ENCODE measurements around the gene MT1B.
"Not testable (repeated sequence)": the region's sequence is repeated elsewhere in the genome, so short reads cannot be mapped to it uniquely, and the experiment has no call there.

MT1B gene

DNA sequence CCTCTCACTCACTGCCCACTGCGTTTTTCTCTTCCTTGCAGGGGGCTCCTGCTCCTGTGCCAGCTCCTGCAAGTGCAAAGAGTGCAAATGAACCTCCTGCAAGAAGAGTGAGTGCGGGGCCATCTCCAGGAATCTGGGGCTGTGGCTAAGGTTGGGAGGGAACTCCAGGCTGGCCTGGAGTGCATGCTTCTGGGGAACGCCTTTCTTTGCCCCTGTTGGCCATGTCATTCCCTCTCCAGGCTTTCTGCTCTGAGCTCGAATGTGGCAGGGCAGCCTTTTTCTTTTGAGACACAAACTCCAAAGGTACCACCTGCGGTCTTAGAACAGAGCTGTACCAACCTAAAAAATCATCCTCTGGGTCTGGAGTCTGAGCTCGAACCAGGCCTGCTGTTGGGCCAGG lies 33.5 kb upstream of the MT1B start:
- Histone ChIP-seq H3K79me2 (ENCODE audit: insufficient read depth, low read length) (no peaks in the 10 kb centered on the region), H3K4me1 (ENCODE audit: insufficient read depth, low read length) (no peaks in the 10 kb centered on the region), H4K20me1 (ENCODE audit: insufficient read depth, low read length) (no peaks in the 10 kb centered on the region), H3K4me3 (ENCODE audit: low read depth in 1 of 2, low read length in 2 of 2) (no peak overlapping the region), H3K27ac (ENCODE audit: low read length) (no peak overlapping the region), H3K27me3 (ENCODE audit: insufficient read depth, low read length, poor library complexity) (peaks cover 7% of the 10 kb centered on the region), H3K36me3 (ENCODE audit: insufficient read depth, low read length) (no peaks in the 10 kb centered on the region), H2AFZ (ENCODE audit: low read depth, low read length) (no peak overlapping the region), H3K9me3 (ENCODE audit: insufficient read depth, low read length, severe bottlenecking) (no peaks in the 10 kb centered on the region), H3K4me2 (ENCODE audit: insufficient read depth, low read length) (no peak overlapping the region), H3K9ac (ENCODE audit: low read depth, low read length) (no peak overlapping the region)
- DNase-seq (no peak), ATAC-seq (ENCODE audit: insufficient read depth, low read depth) (no peak)
- TF ChIP-seq EZH2 (IDR thresholded peaks at IDR 0.05; ENCODE audit: borderline replicate concordance, low read depth, low read length, severe bottlenecking) (no peak), CTCF (IDR thresholded peaks at IDR 0.05; ENCODE audit: borderline replicate concordance, extremely low read depth, low read length, poor library complexity, severe bottlenecking) (no peak)

DNA sequence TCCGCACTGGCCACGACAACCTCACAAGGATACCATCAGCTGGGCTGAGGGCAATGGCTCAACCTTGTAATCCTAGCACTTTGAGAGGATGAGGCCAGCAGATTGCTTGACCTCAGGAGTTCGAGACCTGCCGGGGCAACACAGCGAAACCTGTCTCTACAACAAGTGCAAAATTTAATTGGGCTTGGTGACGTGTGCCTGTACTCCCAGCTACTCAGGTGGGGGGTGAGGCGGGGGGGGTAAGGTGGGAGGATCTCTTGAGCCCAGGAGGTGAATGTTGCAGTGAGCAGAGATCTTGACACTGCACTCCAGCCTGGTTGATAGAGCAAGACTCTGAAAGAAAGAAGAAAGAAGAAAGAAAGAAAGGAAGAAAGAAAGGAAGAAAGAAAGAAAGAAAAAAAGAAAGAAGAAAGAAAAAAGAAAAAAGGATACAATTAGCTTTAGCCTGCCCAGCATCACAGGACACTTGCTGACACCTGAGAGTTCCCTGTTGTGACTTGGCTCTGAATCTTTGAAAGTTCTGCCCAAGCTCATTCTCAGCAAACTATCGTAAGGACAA lies 31.3 kb upstream of the MT1B start:
- no peaks in the 10 kb centered on the region for H3K36me3 ChIP-seq (ENCODE audit: insufficient read depth, low read length)
- no peak overlapping the region for H3K4me2 ChIP-seq (ENCODE audit: insufficient read depth, low read length)
- DNase-seq (no peak), ATAC-seq (ENCODE audit: insufficient read depth, low read depth) (no peak)
- no peaks in the 10 kb centered on the region for H3K9me3 ChIP-seq (ENCODE audit: insufficient read depth, low read length, severe bottlenecking)
- H3K9ac ChIP-seq (ENCODE audit: low read depth, low read length), result no peak overlapping the region
- H3K79me2 ChIP-seq (ENCODE audit: insufficient read depth, low read length), result no peaks in the 10 kb centered on the region
- H4K20me1 ChIP-seq (ENCODE audit: insufficient read depth, low read length), result no peaks in the 10 kb centered on the region
- H2AFZ ChIP-seq (ENCODE audit: low read depth, low read length), result no peak overlapping the region
- no peak overlapping the region for H3K27ac ChIP-seq (ENCODE audit: low read length)
- peaks cover 9% of the 10 kb centered on the region for H3K27me3 ChIP-seq (ENCODE audit: insufficient read depth, low read length, poor library complexity)
- no peak overlapping the region for H3K4me3 ChIP-seq (ENCODE audit: low read depth in 1 of 2, low read length in 2 of 2)
- H3K4me1 ChIP-seq (ENCODE audit: insufficient read depth, low read length), result no peaks in the 10 kb centered on the region
- TF ChIP-seq EZH2 (IDR thresholded peaks at IDR 0.05; ENCODE audit: borderline replicate concordance, low read depth, low read length, severe bottlenecking) (no peak), CTCF (IDR thresholded peaks at IDR 0.05; ENCODE audit: borderline replicate concordance, extremely low read depth, low read length, poor library complexity, severe bottlenecking) (no peak)

DNA sequence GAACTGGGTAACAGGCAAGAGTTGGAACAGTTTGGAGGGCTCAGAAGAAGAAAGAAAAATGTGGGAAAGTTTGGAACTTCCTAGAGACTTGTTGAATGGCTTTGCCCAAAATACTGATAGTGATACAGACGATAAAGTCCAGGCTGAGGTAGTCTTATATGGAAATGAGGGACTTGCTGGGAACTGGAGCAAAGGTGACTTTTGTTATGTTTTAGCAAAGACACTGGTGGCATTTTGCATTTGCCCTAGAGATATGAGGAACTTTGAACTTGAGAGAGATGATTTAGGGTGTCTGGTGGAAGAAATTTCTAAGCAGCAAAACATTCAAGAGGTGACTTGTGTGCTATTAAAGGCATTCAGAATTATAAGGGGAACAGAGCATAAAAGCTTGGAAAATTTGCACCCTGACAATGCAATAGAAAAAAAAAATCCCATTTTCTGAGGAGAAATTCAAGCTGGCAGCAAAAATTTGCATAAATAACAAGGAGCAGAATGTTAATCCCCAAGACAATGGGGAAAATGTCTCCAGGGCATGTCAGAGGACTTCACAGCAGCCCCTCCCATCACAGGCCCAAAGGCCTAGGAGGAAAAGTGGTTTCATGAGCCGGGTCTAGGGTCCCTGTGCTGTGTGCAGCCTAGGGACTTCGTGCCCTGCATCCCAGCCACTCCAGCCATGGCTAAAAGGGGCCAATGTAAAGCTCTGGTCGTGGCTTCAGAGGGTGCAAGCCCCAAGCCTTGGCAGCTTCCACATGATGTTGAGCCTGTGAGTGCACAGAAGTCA lies 29.8 kb upstream of the MT1B start:
- not testable (repeated sequence) for H3K27ac ChIP-seq (ENCODE audit: low read length); H3K9me3 ChIP-seq (ENCODE audit: insufficient read depth, low read length, severe bottlenecking); H3K9ac ChIP-seq (ENCODE audit: low read depth, low read length); H2AFZ ChIP-seq (ENCODE audit: low read depth, low read length); H3K36me3 ChIP-seq (ENCODE audit: insufficient read depth, low read length); DNase-seq; H3K4me3 ChIP-seq (ENCODE audit: low read depth in 1 of 2, low read length in 2 of 2); H3K4me2 ChIP-seq (ENCODE audit: insufficient read depth, low read length); ATAC-seq (ENCODE audit: insufficient read depth, low read depth); H3K4me1 ChIP-seq (ENCODE audit: insufficient read depth, low read length); H4K20me1 ChIP-seq (ENCODE audit: insufficient read depth, low read length); H3K79me2 ChIP-seq (ENCODE audit: insufficient read depth, low read length)
- H3K27me3 ChIP-seq (ENCODE audit: insufficient read depth, low read length, poor library complexity), result peaks cover 16% of the 10 kb centered on the region

DNA sequence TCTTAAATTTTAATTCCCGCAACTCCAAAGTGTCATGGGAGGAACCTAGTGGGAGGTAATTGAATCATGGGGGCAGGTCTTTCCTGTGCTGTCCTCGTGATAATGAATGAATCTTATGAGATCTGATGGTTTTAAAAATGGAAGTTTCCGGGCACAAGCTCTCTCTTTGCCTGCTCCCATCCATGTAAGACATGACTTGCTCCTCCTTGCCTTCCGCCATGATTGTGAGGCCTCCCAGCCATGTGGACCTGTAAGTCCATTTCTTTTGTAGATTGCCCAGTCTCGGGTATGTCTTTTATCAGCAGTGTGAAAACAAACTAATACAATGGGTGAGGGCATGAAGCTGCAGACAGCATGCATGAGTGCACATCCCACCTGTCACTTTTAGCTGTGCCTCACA lies 28.5 kb upstream of the MT1B start:
- not testable (repeated sequence) for H3K79me2 ChIP-seq (ENCODE audit: insufficient read depth, low read length); H3K36me3 ChIP-seq (ENCODE audit: insufficient read depth, low read length); H4K20me1 ChIP-seq (ENCODE audit: insufficient read depth, low read length); H3K4me3 ChIP-seq (ENCODE audit: low read depth in 1 of 2, low read length in 2 of 2); ATAC-seq (ENCODE audit: insufficient read depth, low read depth); DNase-seq; H3K9ac ChIP-seq (ENCODE audit: low read depth, low read length); H2AFZ ChIP-seq (ENCODE audit: low read depth, low read length); H3K27ac ChIP-seq (ENCODE audit: low read length); H3K4me1 ChIP-seq (ENCODE audit: insufficient read depth, low read length); H3K9me3 ChIP-seq (ENCODE audit: insufficient read depth, low read length, severe bottlenecking); H3K4me2 ChIP-seq (ENCODE audit: insufficient read depth, low read length)
- H3K27me3 ChIP-seq (ENCODE audit: insufficient read depth, low read length, poor library complexity), result peaks cover 12% of the 10 kb centered on the region
